Skeletal muscle tissue (tissue), 4 donors: ENCODE results near the gene HSPB7. TPM values are rescaled to one million over a fixed set of nuclear protein-coding genes. Genes with fewer than 3 reads are reported as not detected.
A peak's percentile ranks its signal among the peaks of the same experiment; 100 is the strongest.
"Not testable (repeated sequence)": the region's sequence is repeated elsewhere in the genome, so short reads cannot be mapped to it uniquely, and the experiment has no call there.

Source experiments
- H3K27ac ChIP-seq: one replicate; pipeline ENCODE4 v1.7.0; 2013; ENCODE audit warnings: mild to moderate bottlenecking, low read depth, low read length, inconsistent platforms
- H3K27me3 ChIP-seq, 3 donors: one replicate each; pipeline ENCODE4 v1.7.0; 2013; ENCODE audit warnings: low read length in 3 of 3; ENCODE audit not compliant: control insufficient read depth in 3 of 3, insufficient read depth in 3 of 3
- H3K36me3 ChIP-seq, 3 donors: one replicate each; pipeline ENCODE4 v1.7.0; 2013; ENCODE audit warnings: low read length in 3 of 3; ENCODE audit not compliant: control insufficient read depth in 3 of 3, insufficient read depth in 3 of 3
- H3K4me1 ChIP-seq, 3 donors: one replicate each; pipeline ENCODE4 v1.7.0; 2013; ENCODE audit warnings: low read length in 3 of 3, mild to moderate bottlenecking in 3 of 3; ENCODE audit not compliant: control insufficient read depth in 3 of 3, insufficient read depth in 3 of 3
- H3K4me3 ChIP-seq, 3 donors: one replicate each; pipeline ENCODE4 v1.7.0; 2013; ENCODE audit warnings: low read length in 3 of 3
- H3K9ac ChIP-seq, 3 donors: one replicate each; pipeline ENCODE4 v1.7.0; 2013; ENCODE audit warnings: low read length in 3 of 3, mild to moderate bottlenecking in 3 of 3, moderate library complexity in 2 of 3, low read depth in 1 of 3
- H3K9me3 ChIP-seq, 3 donors: one replicate each; pipeline ENCODE4 v1.7.0; 2013; ENCODE audit warnings: low read length in 3 of 3; ENCODE audit not compliant: control insufficient read depth in 3 of 3
- total RNA-seq: library from RNA; depleted of rRNA; stranded (reverse); fragments of >200 nt; gene quantifications from one replicate; pipeline ENCODE4 v1.2.3, GENCODE V29; 2014
- donor health status: Osteomylitis.

The HSPB7 gene
- total RNA-seq, 1 donor from 2014 or later: 5.7 TPM

GRCh38 chr1:16050328-16050727 lies 32.5 kb upstream of the HSPB7 start:
- no peak overlapping the region for H3K4me3 ChIP-seq
- H3K27me3 ChIP-seq: peaks cover 0 to 4% (median 0%) of the 10 kb centered on the region in 3 donors
- H3K27ac ChIP-seq: no peak overlapping the region

GRCh38 chr1:16048573-16049189 lies 30.8 kb upstream of the HSPB7 start:
- H3K27ac ChIP-seq: no peak overlapping the region
- peaks cover 0 to 5% (median 5%) of the 10 kb centered on the region in 3 donors for H3K4me1 ChIP-seq
- H3K9ac ChIP-seq: peak overlapping the region in 2 of 3 donors; percentile 20 to 50
- peaks cover 0 to 4% (median 0%) of the 10 kb centered on the region in 3 donors for H3K27me3 ChIP-seq
- peak overlapping the region; percentile 50 to 56 (median 51) for H3K4me3 ChIP-seq
- H3K36me3 ChIP-seq: no peaks in the 10 kb centered on the region
- no peaks in the 10 kb centered on the region for H3K9me3 ChIP-seq

More at GRCh38 chr1:16050328-16050727, 32.5 kb upstream of the HSPB7 start:
- H3K9me3 ChIP-seq: no peaks in the 10 kb centered on the region
- no peak overlapping the region for H3K9ac ChIP-seq
- H3K4me1 ChIP-seq: peaks cover 0 to 5% (median 5%) of the 10 kb centered on the region in 3 donors
- H3K36me3 ChIP-seq: no peaks in the 10 kb centered on the region

- Histone ChIP-seq H3K27me3 (peaks cover 0 to 4% (median 0%) of the 10 kb centered on the region in 3 donors), H3K4me3 (no peak overlapping the region), H3K9ac (no peak overlapping the region), H3K9me3 (no peaks in the 10 kb centered on the region), H3K27ac (no peak overlapping the region), H3K4me1 (peaks cover 0 to 5% (median 5%) of the 10 kb centered on the region in 3 donors), H3K36me3 (no peaks in the 10 kb centered on the region)
Measured at GRCh38 chr1:16047791-16048475, 30.1 kb upstream of the HSPB7 start.

- H3K27me3 ChIP-seq: peaks cover 0 to 4% (median 0%) of the 10 kb centered on the region in 3 donors
- H3K9me3 ChIP-seq: no peaks in the 10 kb centered on the region
- no peak overlapping the region for H3K4me3 ChIP-seq
- H3K36me3 ChIP-seq: no peaks in the 10 kb centered on the region
- H3K27ac ChIP-seq: no peak overlapping the region
- H3K4me1 ChIP-seq: peaks cover 0 to 5% (median 5%) of the 10 kb centered on the region in 3 donors
- no peak overlapping the region for H3K9ac ChIP-seq
Measured at GRCh38 chr1:16046842-16047241, 29.0 kb upstream of the HSPB7 start.

- Histone ChIP-seq H3K4me3 (no peak overlapping the region), H3K4me1 (peaks cover 0 to 5% (median 5%) of the 10 kb centered on the region in 3 donors), H3K9me3 (no peaks in the 10 kb centered on the region), H3K36me3 (no peaks in the 10 kb centered on the region), H3K27ac (no peak overlapping the region), H3K9ac (no peak overlapping the region), H3K27me3 (peaks cover 0 to under 1% (median 0%) of the 10 kb centered on the region in 3 donors)
Measured at GRCh38 chr1:16043950-16044349, 26.1 kb upstream of the HSPB7 start.

GRCh38 chr1:16043521-16043920 lies 25.7 kb upstream of the HSPB7 start, which contains the start of gene CLCNKB:
Gene CLCNKB (plus strand): TSS chr1:16043782. CDS start chr1:16044493, 711 bp downstream.
- H3K9ac ChIP-seq: no peak within 1 kb of the TSS
- H3K4me1 ChIP-seq: peaks cover 0 to 1% (median under 1%) of the 10 kb centered on the region in 3 donors
- no peaks in the 10 kb centered on the region for H3K9me3 ChIP-seq
- H3K36me3 ChIP-seq: no peaks in the 10 kb centered on the region
- no peak within 1 kb of the TSS for H3K27ac ChIP-seq
- H3K4me3 ChIP-seq: no peak within 1 kb of the TSS
- H3K27me3 ChIP-seq: no peaks in the 10 kb centered on the region

- not testable (repeated sequence) for H3K36me3 ChIP-seq, H3K27ac ChIP-seq, H3K4me1 ChIP-seq, H3K27me3 ChIP-seq, H3K4me3 ChIP-seq, H3K9me3 ChIP-seq, H3K9ac ChIP-seq
Measured at GRCh38 chr1:16042654-16043053, 24.8 kb upstream of the HSPB7 start.

GRCh38 chr1:16042096-16042495 lies 24.3 kb upstream of the HSPB7 start:
- no peaks in the 10 kb centered on the region for H3K4me1 ChIP-seq
- no peak overlapping the region for H3K4me3 ChIP-seq
- no peak overlapping the region for H3K9ac ChIP-seq
- no peaks in the 10 kb centered on the region for H3K9me3 ChIP-seq
- H3K36me3 ChIP-seq: no peaks in the 10 kb centered on the region
- H3K27me3 ChIP-seq: no peaks in the 10 kb centered on the region
- no peak overlapping the region for H3K27ac ChIP-seq

- no peaks in the 10 kb centered on the region for H3K27me3 ChIP-seq
- no peaks in the 10 kb centered on the region for H3K36me3 ChIP-seq
- no peak overlapping the region for H3K27ac ChIP-seq
- H3K4me1 ChIP-seq: no peaks in the 10 kb centered on the region
- no peaks in the 10 kb centered on the region for H3K9me3 ChIP-seq
- no peak overlapping the region for H3K4me3 ChIP-seq
- H3K9ac ChIP-seq: no peak overlapping the region
Measured at GRCh38 chr1:16041200-16041599, 23.4 kb upstream of the HSPB7 start.

GRCh38 chr1:16039871-16040270 lies 22.0 kb upstream of the HSPB7 start:
- H3K27ac ChIP-seq, H3K27me3 ChIP-seq, H3K9ac ChIP-seq, H3K4me3 ChIP-seq, H3K36me3 ChIP-seq, H3K4me1 ChIP-seq, H3K9me3 ChIP-seq: not testable (repeated sequence)
